ENCODE results near the gene CCDC8. TPM values are rescaled to one million over a fixed set of nuclear protein-coding genes. Genes with fewer than 3 reads are reported as not detected.
A peak's percentile ranks its signal among the peaks of the same experiment; 100 is the strongest.
"Not testable (repeated sequence)": the region's sequence is repeated elsewhere in the genome, so short reads cannot be mapped to it uniquely, and the experiment has no call there.

Gene CCDC8
- total RNA-seq, 1 donor from 2014 or later: 33.5 TPM

- no peak for ATAC-seq
- DNase-seq: no peak
- intact Hi-C loops (cut with micrococcal nuclease): no loop called here
Observed at GRCh38 chr19:46386996-46387712, 26.2 kb downstream of the CCDC8 start.

GRCh38 chr19:46386151-46386550, 27.2 kb downstream of the CCDC8 start:
- intact Hi-C loops (cut with micrococcal nuclease): no loop called here
- DNase-seq (no peak), ATAC-seq (no peak)

- ATAC-seq (no peak), DNase-seq (no peak)
- intact Hi-C loops (cut with micrococcal nuclease): no loop called here
Observed at GRCh38 chr19:46385636-46386035, 27.7 kb downstream of the CCDC8 start.

- intact Hi-C loops (cut with micrococcal nuclease): no loop called here
- ATAC-seq (peak; percentile 79), DNase-seq (peak; percentile 70)
Observed at GRCh38 chr19:46384396-46384795, 29.0 kb downstream of the CCDC8 start.

GRCh38 chr19:46383846-46384245, 29.5 kb downstream of the CCDC8 start:
- ATAC-seq (peak; percentile 57), DNase-seq (no peak)
- intact Hi-C loops (cut with micrococcal nuclease): no loop called here

GRCh38 chr19:46383171-46383815, 30.1 kb downstream of the CCDC8 start:
- intact Hi-C loops (cut with micrococcal nuclease): no loop called here
- no peak for ATAC-seq
- no peak for DNase-seq

- no peak for ATAC-seq
- no peak for DNase-seq
- intact Hi-C loops (cut with micrococcal nuclease): no loop called here
Observed at GRCh38 chr19:46381756-46382345, 31.5 kb downstream of the CCDC8 start.

- DNase-seq (no peak), ATAC-seq (no peak)
- intact Hi-C loops (cut with micrococcal nuclease): no loop called here
Observed at GRCh38 chr19:46381346-46381745, 32.0 kb downstream of the CCDC8 start.

- no peak for DNase-seq
- ATAC-seq: no peak
- intact Hi-C loops (cut with micrococcal nuclease): no loop called here
Observed at GRCh38 chr19:46380690-46381089, 32.7 kb downstream of the CCDC8 start.

- ATAC-seq (peak; percentile 45), DNase-seq (no peak)
- intact Hi-C loops (cut with micrococcal nuclease): no loop called here
Observed at GRCh38 chr19:46378268-46378667, 35.1 kb downstream of the CCDC8 start.

- ATAC-seq (no peak), DNase-seq (no peak)
- intact Hi-C loops (cut with micrococcal nuclease): no loop called here
Observed at GRCh38 chr19:46376241-46377153, 36.9 kb downstream of the CCDC8 start.

GRCh38 chr19:46375476-46376067, 37.8 kb downstream of the CCDC8 start:
- DNase-seq; intact Hi-C loops (cut with micrococcal nuclease); ATAC-seq: not testable (repeated sequence)

GRCh38 chr19:46374536-46375475, 38.6 kb downstream of the CCDC8 start:
- ATAC-seq (no peak), DNase-seq (no peak)
- intact Hi-C loops (cut with micrococcal nuclease): no loop called here

GRCh38 chr19:46373491-46374359, 39.6 kb downstream of the CCDC8 start:
- intact Hi-C loops (cut with micrococcal nuclease): no loop called here

GRCh38 chr19:46372901-46373490, 40.4 kb downstream of the CCDC8 start:
- intact Hi-C loops (cut with micrococcal nuclease): no loop called here
- DNase-seq: no peak
- peak; percentile 2 for ATAC-seq

More at GRCh38 chr19:46373491-46374359, 39.6 kb downstream of the CCDC8 start:
- ATAC-seq (peak; percentile 85), DNase-seq (peak; percentile 94)

- intact Hi-C loops (cut with micrococcal nuclease): no loop called here
- DNase-seq: no peak
- ATAC-seq: no peak
Observed at GRCh38 chr19:46371371-46371901, 41.9 kb downstream of the CCDC8 start.
